GM18505 (cell line): Measurements from ENCODE around the gene SRGAP2B.
A peak's percentile ranks its signal among the peaks of the same experiment; 100 is the strongest.
"Not testable (repeated sequence)": the region's sequence is repeated elsewhere in the genome, so short reads cannot be mapped to it uniquely, and the experiment has no call there.

Experiments
- ATAC-seq: cut with Tn5 transposase; IDR thresholded peaks from one replicate; pipeline ENCODE4 v1.9.1; 2021; ENCODE audit not compliant: unreplicated experiment

SRGAP2B gene

GRCh38 chr1:144961604-144962583, 133.2 kb downstream of the SRGAP2B start:
- ATAC-seq, result not testable (repeated sequence)

- not testable (repeated sequence) for ATAC-seq
Observed at GRCh38 chr1:144960929-144961488, 134.1 kb downstream of the SRGAP2B start.

- not testable (repeated sequence) for ATAC-seq
Observed at GRCh38 chr1:144948390-144948789, 146.7 kb downstream of the SRGAP2B start.

GRCh38 chr1:144947495-144947894, 147.6 kb downstream of the SRGAP2B start:
- ATAC-seq, result not testable (repeated sequence)

GRCh38 chr1:144946525-144947480, 148.3 kb downstream of the SRGAP2B start:
- not testable (repeated sequence) for ATAC-seq

- ATAC-seq, result not testable (repeated sequence)
Observed at GRCh38 chr1:144941710-144942109, 153.4 kb downstream of the SRGAP2B start.

- ATAC-seq, result peak; percentile 64
Observed at GRCh38 chr1:144940054-144940453, 155.1 kb downstream of the SRGAP2B start.

- not testable (repeated sequence) for ATAC-seq
Observed at GRCh38 chr1:144938627-144939026, 156.5 kb downstream of the SRGAP2B start.

- not testable (repeated sequence) for ATAC-seq
Observed at GRCh38 chr1:144936186-144936732, 158.9 kb downstream of the SRGAP2B start.

- ATAC-seq, result not testable (repeated sequence)
Observed at GRCh38 chr1:144935310-144935709, 159.8 kb downstream of the SRGAP2B start.

- ATAC-seq, result not testable (repeated sequence)
Observed at GRCh38 chr1:144933014-144933413, 162.1 kb downstream of the SRGAP2B start.

GRCh38 chr1:144932153-144932552, 163.0 kb downstream of the SRGAP2B start:
- ATAC-seq, result not testable (repeated sequence)

GRCh38 chr1:144931553-144931952, 163.6 kb downstream of the SRGAP2B start:
- ATAC-seq, result not testable (repeated sequence)

- not testable (repeated sequence) for ATAC-seq
Observed at GRCh38 chr1:144930085-144930777, 164.9 kb downstream of the SRGAP2B start.

- not testable (repeated sequence) for ATAC-seq
Observed at GRCh38 chr1:144927292-144927691, 167.8 kb downstream of the SRGAP2B start.

- not testable (repeated sequence) for ATAC-seq
Observed at GRCh38 chr1:144923640-144924039, 171.5 kb downstream of the SRGAP2B start.

- not testable (repeated sequence) for ATAC-seq
Observed at GRCh38 chr1:144922785-144923184, 172.3 kb downstream of the SRGAP2B start.

GRCh38 chr1:144919106-144919505, 176.0 kb downstream of the SRGAP2B start:
- not testable (repeated sequence) for ATAC-seq

- ATAC-seq, result not testable (repeated sequence)
Observed at GRCh38 chr1:144918027-144918603, 177.0 kb downstream of the SRGAP2B start.
